IMR-90 (cell line): ENCODE measurements around the gene ISOC2. TPM values are rescaled to one million over a fixed set of nuclear protein-coding genes. Genes with fewer than 3 reads are reported as not detected.

ENCODE experiments used
- ATAC-seq: fragments of 200-7000 bp; cut with Tn5 transposase; 2 replicates; pipeline ENCODE4 v1.9.1; 2020; ENCODE audit warnings: low read depth, mild to moderate bottlenecking, moderate library complexity
- BruUV-seq: library from RNA; stranded (reverse); fragments of 400-500 nt; replicated peaks from 2 replicates; lab custom pipeline; 2021; lab: Mats Ljungman, UMichigan
- CTCF ChIA-PET: fragments of 300-600 bp; formaldehyde crosslinking; extraction: SDS; loops from one replicate; lab custom pipeline; 2021; ENCODE audit warnings: antibody characterized with exemption; lab: Yijun Ruan, JAX
- POLR2A ChIA-PET: fragments of 300-600 bp; sonication (Branson Sonifier 250); formaldehyde crosslinking; loops from one replicate; lab custom pipeline; 2022; ENCODE audit warnings: antibody characterized with exemption; ENCODE audit not compliant: unreplicated experiment; lab: Charles Lee
- DNase-seq: peaks from one replicate; pipeline ENCODE4 v3.0.0; 2013
- H2AFZ ChIP-seq: replicated peaks from 2 replicates; pipeline ENCODE3; 2013; ENCODE audit warnings: low read length, mild to moderate bottlenecking; ENCODE audit not compliant: poor library complexity
- H2AK5ac ChIP-seq: 2 replicates; pipeline ENCODE4 v1.6.1; 2013; ENCODE audit warnings: low read depth, low read length, inconsistent platforms
- H2AK9ac ChIP-seq: replicated peaks from 2 replicates; pipeline ENCODE3; 2013; ENCODE audit warnings: mild to moderate bottlenecking, low read depth, low read length, moderate library complexity; ENCODE audit not compliant: poor library complexity
- H2BK120ac ChIP-seq: 2 replicates; pipeline ENCODE4 v1.6.1; 2013; ENCODE audit warnings: low read depth, low read length, inconsistent platforms
- H2BK15ac ChIP-seq: 3 replicates; pipeline ENCODE4 v1.6.1; 2013; ENCODE audit warnings: low read depth, low read length, inconsistent platforms
- H2BK20ac ChIP-seq: 2 replicates; pipeline ENCODE4 v1.6.1; 2013; ENCODE audit warnings: low read depth, mild to moderate bottlenecking, inconsistent platforms, low read length, moderate library complexity
- H2BK5ac ChIP-seq: 2 replicates; pipeline ENCODE4 v1.6.1; 2013; ENCODE audit warnings: mild to moderate bottlenecking, low read depth, low read length, inconsistent platforms; ENCODE audit not compliant: poor library complexity, severe bottlenecking
- H3K14ac ChIP-seq: replicated peaks from 2 replicates; pipeline ENCODE4 v1.6.1; 2013; ENCODE audit warnings: low read depth, low read length, inconsistent platforms
- H3K18ac ChIP-seq: 2 replicates; pipeline ENCODE4 v1.6.1; 2013; ENCODE audit warnings: low read depth, low read length, control low read depth
- H3K23ac ChIP-seq: 2 replicates; pipeline ENCODE4 v1.6.1; 2013; ENCODE audit warnings: low read depth, low read length, inconsistent platforms
- H3K27ac ChIP-seq: 2 replicates; pipeline ENCODE4 v1.5.1; 2013; ENCODE audit warnings: mild to moderate bottlenecking, control low read depth, low read length; ENCODE audit not compliant: insufficient read depth
- H3K27me3 ChIP-seq: 2 replicates; pipeline ENCODE4 v1.6.1; 2013; ENCODE audit warnings: low read length; ENCODE audit not compliant: control insufficient read depth, insufficient read depth
- H3K36me3 ChIP-seq: 2 replicates; pipeline ENCODE4 v1.6.1; 2013; ENCODE audit warnings: low read length, mixed read lengths; ENCODE audit not compliant: control insufficient read depth, insufficient read depth
- H3K4ac ChIP-seq: 2 replicates; pipeline ENCODE4 v1.6.1; 2013; ENCODE audit warnings: low read depth, low read length, inconsistent platforms
- H3K4me1 ChIP-seq: 2 replicates; pipeline ENCODE4 v1.6.1; 2013; ENCODE audit warnings: low read length, mixed read lengths; ENCODE audit not compliant: control insufficient read depth, insufficient read depth
- H3K4me2 ChIP-seq: 2 replicates; pipeline ENCODE4 v1.6.1; 2013; ENCODE audit warnings: low read depth, mild to moderate bottlenecking, control low read depth, low read length, moderate library complexity
- H3K4me3 ChIP-seq: 2 replicates; pipeline ENCODE4 v1.5.1; 2013; ENCODE audit warnings: low read depth, mild to moderate bottlenecking, control low read depth, low read length, moderate library complexity; ENCODE audit not compliant: insufficient read depth
- H3K56ac ChIP-seq: 2 replicates; pipeline ENCODE4 v1.6.1; 2013; ENCODE audit warnings: low read length, inconsistent platforms; ENCODE audit not compliant: insufficient read depth; ENCODE audit errors: extremely low read depth
- H3K79me1 ChIP-seq, 2 experiments: 2 replicates each; pipeline ENCODE4 v1.6.1; 2013; ENCODE audit warnings: low read length in 2 of 2, inconsistent platforms in 1 of 2, low read depth in 1 of 2
- H3K9ac ChIP-seq: 2 replicates; pipeline ENCODE4 v1.6.1; 2013; ENCODE audit warnings: low read depth, low read length, control low read depth
- H3K9me1 ChIP-seq: 2 replicates; pipeline ENCODE4 v1.6.1; 2013; ENCODE audit warnings: low read length, inconsistent platforms; ENCODE audit not compliant: insufficient read depth
- H3K9me3 ChIP-seq: 2 replicates; pipeline ENCODE4 v1.6.1; 2013; ENCODE audit warnings: low read length; ENCODE audit not compliant: control insufficient read depth, insufficient read depth
- H4K20me1 ChIP-seq: 2 replicates; pipeline ENCODE4 v1.6.1; 2013; ENCODE audit warnings: low read length, inconsistent platforms; ENCODE audit not compliant: insufficient read depth
- H4K5ac ChIP-seq: 2 replicates; pipeline ENCODE4 v1.6.1; 2013; ENCODE audit warnings: mild to moderate bottlenecking, low read depth, low read length, control low read depth
- H4K8ac ChIP-seq, 2 experiments: 2 replicates each; pipeline ENCODE4 v1.6.1; 2013; ENCODE audit warnings: low read depth in 2 of 2, low read length in 2 of 2, control low read depth in 1 of 2, inconsistent platforms in 1 of 2
- H4K91ac ChIP-seq: 2 replicates; pipeline ENCODE4 v1.6.1; 2013; ENCODE audit warnings: low read depth, low read length, inconsistent platforms; ENCODE audit not compliant: insufficient read depth
- USF2 ChIP-seq: fragments of 150-350 bp; IDR thresholded peaks from 2 replicates; pipeline ENCODE4 v1.6.1; 2017; ENCODE audit warnings: mild to moderate bottlenecking, antibody characterized with exemption, low read length, low read depth
- WGBS, 2 experiments: methylation state at CpG; one replicate each; pipeline versions ENCODE4 v1.1.5 to v1.1.7; 2013; ENCODE audit warnings: missing lambda C conversion rate in 2 of 2; ENCODE audit not compliant: insufficient read length in 1 of 2; ENCODE audit errors: extremely low coverage in 2 of 2; 5-methylcytosine and 5-hydroxymethylcytosine counted together
- dilution Hi-C: fragments of 300-500 bp; cut with HindIII; formaldehyde crosslinking; loops from one replicate; pipeline ENCODE4 v1.14.3; 2018; ENCODE audit warnings: low sequenced_read_pairs; ENCODE audit not compliant: unreplicated experiment
- in situ Hi-C: fragments of 300-500 bp; cut with MboI; formaldehyde crosslinking; loops from 3 replicates; pipeline ENCODE4 v1.14.3; 2019; ENCODE audit warnings: low sequenced_read_pairs, inconsistent platforms, mixed read lengths
- intact Hi-C: fragments of 100-400 bp; cut with micrococcal nuclease; formaldehyde crosslinking; loops from 2 replicates; pipeline ENCODE4 v1.10.0; 2022
- polyA plus RNA-seq, 3 experiments: library from polyadenylated mRNA; depleted of rRNA; stranded (reverse); fragments of >200 nt; gene quantifications; 2 replicates each; pipeline ENCODE4 v1.2.3, GENCODE V29; 2012; ENCODE audit warnings: low replicate concordance in 1 of 3
- total RNA-seq: library from RNA; depleted of rRNA; stranded (reverse); fragments of >200 nt; gene quantifications from 2 replicates; pipeline ENCODE4 v1.2.3, GENCODE V29; 2012
- TF ChIP-seq, protein P1 (sequence below): conservative IDR thresholded peaks from 2 replicates; pipeline ENCODE4 v1.5.1; 2012; ENCODE audit warnings: mild to moderate bottlenecking, low read depth, low read length, improper control_type of control experiment

ISOC2 gene
- total and polyA plus RNA-seq, 2 of the 4 experiments (the other 2 are of a cell fraction) = 56.1 to 82.1 TPM

GRCh38 chr19:55443045-55443823 lies 18.2 kb downstream of the ISOC2 start, which contains the start of gene SHISA7:
Gene SHISA7 (minus strand): TSS chr19:55443300. CDS start chr19:55442863, 437 bp downstream.
- Histone ChIP-seq H3K56ac (no peak within 1 kb of the TSS), H4K5ac (no peak within 1 kb of the TSS), H3K14ac (no peak within 1 kb of the TSS), H2BK20ac (no peak within 1 kb of the TSS), H2BK15ac (no peak within 1 kb of the TSS), H2AK9ac (no peak within 1 kb of the TSS), H3K23ac (no peak within 1 kb of the TSS), H3K27ac (no peak within 1 kb of the TSS), H2AK5ac (no peak within 1 kb of the TSS), H3K27me3 (peaks cover 69% of the 10 kb centered on the region), H3K4ac (no peak within 1 kb of the TSS), H4K8ac (no peak within 1 kb of the TSS), H3K4me1 (no peaks in the 10 kb centered on the region), H3K36me3 (no peaks in the 10 kb centered on the region), H2BK5ac (no peak within 1 kb of the TSS), H3K9me3 (no peaks in the 10 kb centered on the region), H2BK120ac (no peak within 1 kb of the TSS), H4K20me1 (peaks cover 8% of the 10 kb centered on the region; the same call in 1 of the 2 replicates), H3K79me1 (no peaks in the 10 kb centered on the region), H3K18ac (no peak within 1 kb of the TSS), H2AFZ (peak within 1 kb of the TSS; percentile 63), H4K91ac (no peak within 1 kb of the TSS), H3K9me1 (no peaks in the 10 kb centered on the region; the same call in 1 of the 2 replicates), H3K9ac (no peak within 1 kb of the TSS), H3K4me2 (no peak within 1 kb of the TSS), H3K4me3 (no peak within 1 kb of the TSS)
- no peak for DNase-seq
- dilution Hi-C loops = no loop called here
- ChIA-PET POLR2A (no interaction called here), CTCF (no interaction called here)
- TF ChIP-seq USF2 = no peak
- TF ChIP-seq, protein P1, sequence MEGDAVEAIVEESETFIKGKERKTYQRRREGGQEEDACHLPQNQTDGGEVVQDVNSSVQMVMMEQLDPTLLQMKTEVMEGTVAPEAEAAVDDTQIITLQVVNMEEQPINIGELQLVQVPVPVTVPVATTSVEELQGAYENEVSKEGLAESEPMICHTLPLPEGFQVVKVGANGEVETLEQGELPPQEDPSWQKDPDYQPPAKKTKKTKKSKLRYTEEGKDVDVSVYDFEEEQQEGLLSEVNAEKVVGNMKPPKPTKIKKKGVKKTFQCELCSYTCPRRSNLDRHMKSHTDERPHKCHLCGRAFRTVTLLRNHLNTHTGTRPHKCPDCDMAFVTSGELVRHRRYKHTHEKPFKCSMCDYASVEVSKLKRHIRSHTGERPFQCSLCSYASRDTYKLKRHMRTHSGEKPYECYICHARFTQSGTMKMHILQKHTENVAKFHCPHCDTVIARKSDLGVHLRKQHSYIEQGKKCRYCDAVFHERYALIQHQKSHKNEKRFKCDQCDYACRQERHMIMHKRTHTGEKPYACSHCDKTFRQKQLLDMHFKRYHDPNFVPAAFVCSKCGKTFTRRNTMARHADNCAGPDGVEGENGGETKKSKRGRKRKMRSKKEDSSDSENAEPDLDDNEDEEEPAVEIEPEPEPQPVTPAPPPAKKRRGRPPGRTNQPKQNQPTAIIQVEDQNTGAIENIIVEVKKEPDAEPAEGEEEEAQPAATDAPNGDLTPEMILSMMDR = no peak
- WGBS, 2 experiments = 3% methylated on average over 26 of the region's 43 CpGs; no CpG with 5 or more reads in 1 of the 2 experiments
- intact Hi-C loops = no loop called here
- no peak for ATAC-seq
- BruUV-seq = no TSS peak
- in situ Hi-C loops = no loop called here
